Measurements from ENCODE around the gene HBM. TPM values are rescaled to one million over a fixed set of nuclear protein-coding genes. Genes with fewer than 3 reads are reported as not detected.
"Not testable (repeated sequence)": the region's sequence is repeated elsewhere in the genome, so short reads cannot be mapped to it uniquely, and the experiment has no call there.

The HBM gene
- total RNA-seq, 2 donors from 2014 or later = not detected

GRCh38 chr16:170788-171187 lies 5.0 kb downstream of the HBM start:
- Histone ChIP-seq H3K9me3 (no peaks in the 10 kb centered on the region), H3K4me3 (no peak overlapping the region), H3K4me1 (peaks cover 10% of the 10 kb centered on the region), H3K36me3 (replicated peaks in 1 of 2; ENCODE audit: insufficient read depth in 1 of 2, low read depth in 2 of 2) (no peaks in the 10 kb centered on the region), H3K27ac (no peak overlapping the region), H3K27me3 (peaks cover 0 to 29% of the 10 kb centered on the region in 2 donors)
- intact Hi-C loops (cut with DNase I) = no loop called here
- TF ChIP-seq CTCF (IDR thresholded peaks at IDR 0.05) (no peak), POLR2A (IDR thresholded peaks at IDR 0.05) (no peak)
- ATAC-seq = no peak
- WGBS, 2 donors = 40 to 85% methylated on average over 1 of the region's 1 CpG
- DNase-seq = no peak

- intact Hi-C loops (cut with DNase I); DNase-seq; H3K9me3 ChIP-seq; H3K27ac ChIP-seq; ATAC-seq; H3K36me3 ChIP-seq (replicated peaks in 1 of 2; ENCODE audit: insufficient read depth in 1 of 2, low read depth in 2 of 2); H3K4me1 ChIP-seq; H3K4me3 ChIP-seq: not testable (repeated sequence)
- WGBS, 2 donors = no CpG with 5 or more reads among the region's 74 CpGs
- peaks cover 0 to 16% of the 10 kb centered on the region in 2 donors for H3K27me3 ChIP-seq
Measured at GRCh38 chr16:172374-172941, 6.7 kb downstream of the HBM start, which contains the start of gene HBA2. Gene HBA2 (plus strand): TSS chr16:172876. CDS start chr16:172913, 37 bp downstream.

GRCh38 chr16:173211-173854 lies 7.6 kb downstream of the HBM start:
- H3K27me3 ChIP-seq = peaks cover 0 to 11% of the 10 kb centered on the region in 2 donors
- DNase-seq; intact Hi-C loops (cut with DNase I); ATAC-seq; H3K4me3 ChIP-seq; H3K36me3 ChIP-seq (replicated peaks in 1 of 2; ENCODE audit: insufficient read depth in 1 of 2, low read depth in 2 of 2); H3K4me1 ChIP-seq; H3K27ac ChIP-seq; H3K9me3 ChIP-seq: not testable (repeated sequence)
- 0 to 9% methylated on average over 1 to 14 of the region's 44 CpGs for WGBS, 2 donors

DNA sequence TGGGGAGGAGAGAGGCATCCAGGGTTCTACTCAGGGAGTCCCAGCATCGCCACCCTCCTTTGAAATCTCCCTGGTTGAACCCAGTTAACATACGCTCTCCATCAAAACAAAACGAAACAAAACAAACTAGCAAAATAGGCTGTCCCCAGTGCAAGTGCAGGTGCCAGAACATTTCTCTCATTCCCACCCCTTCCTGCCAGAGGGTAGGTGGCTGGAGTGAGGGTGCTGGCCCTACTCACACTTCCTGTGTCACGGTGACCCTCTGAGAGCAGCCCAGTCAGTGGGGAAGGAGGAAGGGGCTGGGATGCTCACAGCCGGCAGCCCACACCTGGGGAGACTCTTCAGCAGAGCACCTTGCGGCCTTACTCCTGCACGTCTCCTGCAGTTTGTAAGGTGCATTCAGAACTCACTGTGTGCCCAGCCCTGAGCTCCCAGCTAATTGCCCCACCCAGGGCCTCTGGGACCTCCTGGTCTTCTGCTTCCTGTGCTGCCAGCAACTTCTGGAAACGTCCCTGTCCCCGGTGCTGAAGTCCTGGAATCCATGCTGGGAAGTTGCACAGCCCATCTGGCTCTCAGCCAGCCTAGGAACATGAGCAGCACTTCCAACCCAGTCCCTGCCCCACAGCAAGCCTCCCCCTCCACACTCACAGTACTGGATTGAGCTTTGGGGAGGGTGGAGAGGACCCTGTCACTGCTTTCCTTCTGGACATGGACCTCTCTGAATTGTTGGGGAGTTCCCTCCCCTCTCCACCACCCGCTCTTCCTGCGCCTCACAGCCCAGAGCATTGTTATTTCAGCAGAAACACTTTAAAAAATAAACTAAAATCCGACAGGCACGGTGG lies 8.4 kb downstream of the HBM start:
- H3K36me3 ChIP-seq (replicated peaks in 1 of 2; ENCODE audit: insufficient read depth in 1 of 2, low read depth in 2 of 2); intact Hi-C loops (cut with DNase I); H3K4me3 ChIP-seq; H3K9me3 ChIP-seq; H3K27me3 ChIP-seq; H3K4me1 ChIP-seq; H3K27ac ChIP-seq: not testable (repeated sequence)
- ATAC-seq (peak; percentile 54), DNase-seq (peak; percentile 52 to 70 (median 62))
- 21 to 24% methylated on average over 4 to 7 of the region's 13 CpGs for WGBS, 2 donors

DNA sequence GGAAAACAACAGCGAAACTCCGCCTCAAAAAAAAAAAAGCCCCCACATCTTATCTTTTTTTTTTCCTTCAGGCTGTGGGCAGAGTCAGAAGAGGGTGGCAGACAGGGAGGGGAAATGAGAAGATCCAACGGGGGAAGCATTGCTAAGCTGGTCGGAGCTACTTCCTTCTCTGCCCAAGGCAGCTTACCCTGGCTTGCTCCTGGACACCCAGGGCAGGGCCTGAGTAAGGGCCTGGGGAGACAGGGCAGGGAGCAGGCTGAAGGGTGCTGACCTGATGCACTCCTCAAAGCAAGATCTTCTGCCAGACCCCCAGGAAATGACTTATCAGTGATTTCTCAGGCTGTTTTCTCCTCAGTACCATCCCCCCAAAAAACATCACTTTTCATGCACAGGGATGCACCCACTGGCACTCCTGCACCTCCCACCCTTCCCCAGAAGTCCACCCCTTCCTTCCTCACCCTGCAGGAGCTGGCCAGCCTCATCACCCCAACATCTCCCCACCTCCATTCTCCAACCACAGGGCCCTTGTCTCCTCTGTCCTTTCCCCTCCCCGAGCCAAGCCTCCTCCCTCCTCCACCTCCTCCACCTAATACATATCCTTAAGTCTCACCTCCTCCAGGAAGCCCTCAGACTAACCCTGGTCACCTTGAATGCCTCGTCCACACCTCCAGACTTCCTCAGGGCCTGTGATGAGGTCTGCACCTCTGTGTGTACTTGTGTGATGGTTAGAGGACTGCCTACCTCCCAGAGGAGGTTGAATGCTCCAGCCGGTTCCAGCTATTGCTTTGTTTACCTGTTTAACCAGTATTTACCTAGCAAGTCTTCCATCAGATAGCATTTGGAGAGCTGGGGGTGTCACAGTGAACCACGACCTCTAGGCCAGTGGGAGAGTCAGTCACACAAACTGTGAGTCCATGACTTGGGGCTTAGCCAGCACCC lies 9.5 kb downstream of the HBM start:
- no peak overlapping the region for H3K4me3 ChIP-seq
- no peaks in the 10 kb centered on the region for H3K9me3 ChIP-seq
- peaks cover 2% of the 10 kb centered on the region for H3K4me1 ChIP-seq
- WGBS, 2 donors = 17 to 19% methylated on average over 7 to 8 of the region's 8 CpGs
- ATAC-seq = no peak
- no peaks in the 10 kb centered on the region for H3K36me3 ChIP-seq (replicated peaks in 1 of 2; ENCODE audit: insufficient read depth in 1 of 2, low read depth in 2 of 2)
- H3K27ac ChIP-seq = no peak overlapping the region
- intact Hi-C loops (cut with DNase I) = no loop called here
- DNase-seq = no peak
- H3K27me3 ChIP-seq = peaks cover 4 to 21% of the 10 kb centered on the region in 2 donors
- no peak for TF ChIP-seq CTCF (IDR thresholded peaks at IDR 0.05)
- no peak for TF ChIP-seq POLR2A (IDR thresholded peaks at IDR 0.05)

GRCh38 chr16:176006-176405 lies 10.2 kb downstream of the HBM start:
- H3K4me1 ChIP-seq; H3K36me3 ChIP-seq (replicated peaks in 1 of 2; ENCODE audit: insufficient read depth in 1 of 2, low read depth in 2 of 2); DNase-seq; H3K4me3 ChIP-seq; H3K27ac ChIP-seq; ATAC-seq; intact Hi-C loops (cut with DNase I); H3K9me3 ChIP-seq: not testable (repeated sequence)
- peaks cover 4 to 21% of the 10 kb centered on the region in 2 donors for H3K27me3 ChIP-seq
- WGBS, 2 donors = 1% methylated on average over 21 of the region's 39 CpGs; no CpG with 5 or more reads in 1 of the 2 donors

GRCh38 chr16:176477-177382 lies 11.0 kb downstream of the HBM start, which contains the start of gene HBA1:
Gene HBA1 (plus strand): TSS chr16:176680. CDS start chr16:176717, 37 bp downstream.
- H3K9me3 ChIP-seq; intact Hi-C loops (cut with DNase I); H3K4me3 ChIP-seq; H3K36me3 ChIP-seq (replicated peaks in 1 of 2; ENCODE audit: insufficient read depth in 1 of 2, low read depth in 2 of 2); DNase-seq; H3K27ac ChIP-seq: not testable (repeated sequence)
- WGBS, 2 donors = 2% methylated on average over 24 of the region's 88 CpGs; no CpG with 5 or more reads in 1 of the 2 donors
- Histone ChIP-seq H3K27me3 (peaks cover 4 to 21% of the 10 kb centered on the region in 2 donors), H3K4me1 (peaks cover 17% of the 10 kb centered on the region)
- peak; percentile 12 for ATAC-seq

All from body of pancreas (tissue), 4 donors.